Liver (tissue), 9 donors: ENCODE measurements around the gene SCAI. TPM values are rescaled to one million over a fixed set of nuclear protein-coding genes. Genes with fewer than 3 reads are reported as not detected.

Experiments
- DNase-seq: peaks from one replicate; pipeline ENCODE4 v3.0.0-alpha.2; 2017; ENCODE audit warnings: low spot score
- H3K27ac ChIP-seq, 2 donors: one replicate each; pipeline ENCODE4 v1.7.0; 2013; ENCODE audit warnings: inconsistent platforms in 2 of 2, low read length in 2 of 2, control low read depth in 1 of 2, low read depth in 1 of 2, mild to moderate bottlenecking in 1 of 2
- H3K27me3 ChIP-seq, 4 donors: one replicate each; pipeline versions ENCODE4 v1.6.1 to v1.7.0; 2013; ENCODE audit warnings: low read length in 3 of 4, inconsistent platforms in 1 of 4, mild to moderate bottlenecking in 1 of 4, moderate library complexity in 1 of 4; ENCODE audit not compliant: control insufficient read depth in 4 of 4, insufficient read depth in 4 of 4
- H3K36me3 ChIP-seq, 4 donors: one replicate each; pipeline versions ENCODE4 v1.6.1 to v1.7.0; 2013; ENCODE audit warnings: low read length in 3 of 4, mild to moderate bottlenecking in 3 of 4, low read depth in 1 of 4, moderate library complexity in 1 of 4; ENCODE audit not compliant: control insufficient read depth in 4 of 4, insufficient read depth in 3 of 4
- H3K4me1 ChIP-seq, 4 donors: one replicate each; pipeline versions ENCODE4 v1.6.1 to v1.7.0; 2013; ENCODE audit warnings: low read length in 3 of 4, mild to moderate bottlenecking in 3 of 4, moderate library complexity in 1 of 4; ENCODE audit not compliant: control insufficient read depth in 4 of 4, insufficient read depth in 4 of 4
- H3K4me3 ChIP-seq, 3 donors: one replicate each; pipeline versions ENCODE4 v1.6.1 to v1.7.0; 2013; ENCODE audit warnings: low read length in 3 of 3, control low read depth in 1 of 3, low read depth in 1 of 3, mild to moderate bottlenecking in 1 of 3
- H3K9ac ChIP-seq, 2 donors: one replicate each; pipeline ENCODE4 v1.7.0; 2013; ENCODE audit warnings: low read length in 2 of 2, mild to moderate bottlenecking in 2 of 2, moderate library complexity in 2 of 2, control low read depth in 1 of 2, low read depth in 1 of 2
- H3K9me3 ChIP-seq, 4 donors: one replicate each; pipeline versions ENCODE4 v1.6.1 to v1.7.0; 2013; ENCODE audit warnings: low read length in 3 of 4; ENCODE audit not compliant: control insufficient read depth in 4 of 4
- ATF3 ChIP-seq: IDR thresholded peaks from 2 replicates; pipeline ENCODE4 v1.6.1; 2016; ENCODE audit warnings: antibody characterized with exemption
- CTCF ChIP-seq: fragments of 150-350 bp; IDR thresholded peaks from 2 replicates; pipeline ENCODE4 v1.5.1; 2017; ENCODE audit warnings: improper control_type of control experiment, low read depth, low read length; ENCODE audit not compliant: missing input control
- EGR1 ChIP-seq, 2 donors: IDR thresholded peaks; 2 replicates each; pipeline ENCODE4 v1.6.1; 2016 to 2018; ENCODE audit warnings: antibody characterized with exemption in 2 of 2, low read depth in 2 of 2
- FOXA1 ChIP-seq: IDR thresholded peaks from 2 replicates; pipeline ENCODE4 v1.6.1; 2016; ENCODE audit warnings: antibody characterized with exemption
- FOXA2 ChIP-seq: IDR thresholded peaks from 2 replicates; pipeline ENCODE4 v1.6.1; 2016; ENCODE audit warnings: antibody characterized with exemption
- GABPA ChIP-seq, 2 donors: IDR thresholded peaks in 1 of 2; conservative IDR thresholded peaks in 1 of 2; 2 replicates each; pipeline ENCODE4 v1.6.1; 2016; ENCODE audit warnings: antibody characterized with exemption in 2 of 2, mild to moderate bottlenecking in 1 of 2, moderate library complexity in 1 of 2
- HNF4A ChIP-seq, 2 donors: conservative IDR thresholded peaks; 2 replicates each; pipeline ENCODE4 v1.6.1; 2016; ENCODE audit warnings: antibody characterized with exemption in 2 of 2, mild to moderate bottlenecking in 2 of 2
- HNF4G ChIP-seq: IDR thresholded peaks from 2 replicates; pipeline ENCODE4 v1.6.1; 2016; ENCODE audit warnings: antibody characterized with exemption
- JUND ChIP-seq, 2 donors: IDR thresholded peaks; 2 replicates each; pipeline ENCODE4 v1.6.1; 2016; ENCODE audit warnings: antibody characterized with exemption in 2 of 2
- NR2F2 ChIP-seq: IDR thresholded peaks from 2 replicates; pipeline ENCODE4 v1.6.1; 2016; ENCODE audit warnings: antibody characterized with exemption
- RAD21 ChIP-seq, 2 donors: IDR thresholded peaks; 2 replicates each; pipeline ENCODE4 v1.6.1; 2016; ENCODE audit warnings: antibody characterized with exemption in 2 of 2, mild to moderate bottlenecking in 2 of 2
- REST ChIP-seq: IDR thresholded peaks from 2 replicates; pipeline ENCODE4 v1.6.1; 2016; ENCODE audit warnings: antibody characterized with exemption, mild to moderate bottlenecking
- RXRA ChIP-seq, 2 donors: IDR thresholded peaks; 2 replicates each; pipeline ENCODE4 v1.6.1; 2017 to 2018; ENCODE audit warnings: antibody characterized with exemption in 2 of 2, mild to moderate bottlenecking in 1 of 2
- SP1 ChIP-seq: IDR thresholded peaks from 2 replicates; pipeline ENCODE4 v1.6.1; 2018; ENCODE audit warnings: antibody characterized with exemption, mild to moderate bottlenecking
- TAF1 ChIP-seq: conservative IDR thresholded peaks from 2 replicates; pipeline ENCODE4 v1.6.1; 2016; ENCODE audit warnings: antibody characterized with exemption, mild to moderate bottlenecking
- YY1 ChIP-seq: IDR thresholded peaks from 2 replicates; pipeline ENCODE4 v1.6.1; 2016; ENCODE audit warnings: antibody characterized with exemption, mild to moderate bottlenecking
- ZBTB33 ChIP-seq: IDR thresholded peaks from 2 replicates; pipeline ENCODE4 v1.6.1; 2016; ENCODE audit warnings: antibody characterized with exemption
- WGBS: extraction: QIAGEN DNeasy Blood & Tissue Kit; methylation state at CpG from one replicate; pipeline ENCODE4 v1.1.7; 2013; 5-methylcytosine and 5-hydroxymethylcytosine counted together
- polyA plus RNA-seq, 2 donors: library from polyadenylated mRNA; stranded (reverse) in 1 of 2; unstranded in 1 of 2; fragments of 200-250 nt in 1 of 2; fragments of >200 nt in 1 of 2; fragmentation: Nextera tagmentation in 1 of 2; extraction: Ambion mirVana in 1 of 2; gene quantifications; one replicate each; pipeline versions ENCODE4 v1.2.1 to v1.2.3, GENCODE V29; 2013 to 2015
- total RNA-seq, 2 donors: library from RNA; depleted of rRNA; stranded (reverse); fragments of >200 nt; gene quantifications; one replicate each; pipeline ENCODE4 v1.2.3, GENCODE V29; 2014
- donor health status: healthy.
- donor health status: healthy.
- donor health status: healthy.
- donor health status: healthy.
- donor health status: healthy.

The SCAI gene
- total and polyA plus RNA-seq, 4 donors: 0.24 to 5.3 (median 1.6) TPM

- no peak for TF ChIP-seq JUND (IDR thresholded peaks at IDR 0.05)
- TF ChIP-seq YY1: no peak
- no peak for TF ChIP-seq RXRA (IDR thresholded peaks at IDR 0.05)
- no peak for TF ChIP-seq HNF4G
- TF ChIP-seq REST: no peak
- TF ChIP-seq CTCF: no peak
- no peak for TF ChIP-seq ZBTB33
- no peak for TF ChIP-seq SP1
- no peak for TF ChIP-seq FOXA2
- no peak for TF ChIP-seq NR2F2
- no peak for TF ChIP-seq EGR1 (IDR thresholded peaks at IDR 0.05; ENCODE audit: low read depth in 2 of 2)
- TF ChIP-seq TAF1: no peak
- no peak for TF ChIP-seq ATF3
- no peak for TF ChIP-seq FOXA1
- no peak for TF ChIP-seq HNF4A (conservative IDR thresholded peaks at IDR 0.05)
- no peak for TF ChIP-seq RAD21 (IDR thresholded peaks at IDR 0.05)
- TF ChIP-seq GABPA (IDR thresholded peaks at IDR 0.05 in 1 of 2, conservative IDR thresholded peaks at IDR 0.05 in 1 of 2): no peak
- WGBS: 74% methylated on average over 4 of the region's 4 CpGs
Observed at GRCh38 chr9:125141751-125142150, 1.6 kb downstream of the SCAI start.

GRCh38 chr9:125141251-125141650 is 2.1 kb downstream of the SCAI start:
- Histone ChIP-seq H3K36me3 (peaks cover 0 to 2% (median 0%) of the 10 kb centered on the region in 4 donors), H3K9me3 (no peaks in the 10 kb centered on the region), H3K4me3 (no peak overlapping the region), H3K27me3 (no peaks in the 10 kb centered on the region), H3K9ac (no peak overlapping the region), H3K4me1 (peaks cover 3 to 14% (median 11%) of the 10 kb centered on the region in 4 donors), H3K27ac (no peak overlapping the region)
- 91% methylated on average over 3 of the region's 3 CpGs for WGBS
- DNase-seq: no peak
- TF ChIP-seq REST (no peak), TAF1 (no peak), HNF4A (conservative IDR thresholded peaks at IDR 0.05) (no peak), YY1 (no peak), ZBTB33 (no peak), ATF3 (no peak)

More at GRCh38 chr9:125141751-125142150, 1.6 kb downstream of the SCAI start:
- Histone ChIP-seq H3K36me3 (peaks cover 0 to 2% (median 0%) of the 10 kb centered on the region in 4 donors), H3K27me3 (no peaks in the 10 kb centered on the region), H3K27ac (no peak overlapping the region), H3K4me3 (no peak overlapping the region), H3K4me1 (peaks cover 4 to 16% (median 11%) of the 10 kb centered on the region in 4 donors), H3K9me3 (no peaks in the 10 kb centered on the region), H3K9ac (no peak overlapping the region)
- DNase-seq: no peak
